Measurements from ENCODE around the gene MAPRE2. TPM values are rescaled to one million over a fixed set of nuclear protein-coding genes. Genes with fewer than 3 reads are reported as not detected.

The MAPRE2 gene
- total RNA-seq, 4 donors from 2014 or later, result 16.5 to 50.3 (median 21.2) TPM

DNA sequence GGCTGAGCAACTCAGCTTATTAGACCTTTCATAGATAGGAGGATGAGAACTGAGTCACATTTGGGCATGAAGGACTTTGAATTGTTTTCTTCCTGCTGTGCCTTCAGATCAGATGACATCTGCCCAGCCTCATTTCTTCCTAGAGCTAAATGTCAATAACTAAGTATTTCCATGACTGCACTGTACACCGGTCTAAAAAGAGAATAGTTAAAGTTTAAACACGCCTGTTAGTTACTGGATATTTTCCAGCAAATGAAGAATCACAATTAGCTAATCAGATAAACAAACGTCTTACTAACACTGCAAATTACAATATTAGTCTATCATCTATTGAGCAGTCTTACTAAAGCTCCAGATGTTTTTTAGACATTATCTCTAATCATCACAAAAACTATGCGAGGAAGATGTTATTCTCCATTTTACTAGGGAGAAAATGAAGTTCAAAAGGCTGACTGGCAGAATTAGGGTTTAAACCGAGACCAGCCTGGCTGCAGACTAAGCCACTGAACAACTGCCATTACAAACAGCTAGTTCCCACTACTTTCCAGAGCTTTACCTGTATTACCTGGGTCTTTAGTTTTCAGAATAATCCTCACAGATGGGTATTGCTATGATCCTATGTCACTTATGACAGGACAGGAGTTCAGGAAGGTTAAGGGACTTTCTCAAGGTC is 130.2 kb downstream of the MAPRE2 start:
- no peaks in the 10 kb centered on the region for H3K36me3 ChIP-seq
- H3K4me1 ChIP-seq, result no peaks in the 10 kb centered on the region
- no peaks in the 10 kb centered on the region for H3K27me3 ChIP-seq
- peak overlapping the region in 1 of 4 donors; percentile 31 for H3K27ac ChIP-seq
- no peaks in the 10 kb centered on the region for H3K9me3 ChIP-seq
- no peak overlapping the region for H3K4me3 ChIP-seq
- DNase-seq, result no peak
- no peak for TF ChIP-seq POLR2A (IDR thresholded peaks at IDR 0.05)
- TF ChIP-seq, protein P1, sequence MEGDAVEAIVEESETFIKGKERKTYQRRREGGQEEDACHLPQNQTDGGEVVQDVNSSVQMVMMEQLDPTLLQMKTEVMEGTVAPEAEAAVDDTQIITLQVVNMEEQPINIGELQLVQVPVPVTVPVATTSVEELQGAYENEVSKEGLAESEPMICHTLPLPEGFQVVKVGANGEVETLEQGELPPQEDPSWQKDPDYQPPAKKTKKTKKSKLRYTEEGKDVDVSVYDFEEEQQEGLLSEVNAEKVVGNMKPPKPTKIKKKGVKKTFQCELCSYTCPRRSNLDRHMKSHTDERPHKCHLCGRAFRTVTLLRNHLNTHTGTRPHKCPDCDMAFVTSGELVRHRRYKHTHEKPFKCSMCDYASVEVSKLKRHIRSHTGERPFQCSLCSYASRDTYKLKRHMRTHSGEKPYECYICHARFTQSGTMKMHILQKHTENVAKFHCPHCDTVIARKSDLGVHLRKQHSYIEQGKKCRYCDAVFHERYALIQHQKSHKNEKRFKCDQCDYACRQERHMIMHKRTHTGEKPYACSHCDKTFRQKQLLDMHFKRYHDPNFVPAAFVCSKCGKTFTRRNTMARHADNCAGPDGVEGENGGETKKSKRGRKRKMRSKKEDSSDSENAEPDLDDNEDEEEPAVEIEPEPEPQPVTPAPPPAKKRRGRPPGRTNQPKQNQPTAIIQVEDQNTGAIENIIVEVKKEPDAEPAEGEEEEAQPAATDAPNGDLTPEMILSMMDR (IDR thresholded peaks at IDR 0.05), result no peak

DNA sequence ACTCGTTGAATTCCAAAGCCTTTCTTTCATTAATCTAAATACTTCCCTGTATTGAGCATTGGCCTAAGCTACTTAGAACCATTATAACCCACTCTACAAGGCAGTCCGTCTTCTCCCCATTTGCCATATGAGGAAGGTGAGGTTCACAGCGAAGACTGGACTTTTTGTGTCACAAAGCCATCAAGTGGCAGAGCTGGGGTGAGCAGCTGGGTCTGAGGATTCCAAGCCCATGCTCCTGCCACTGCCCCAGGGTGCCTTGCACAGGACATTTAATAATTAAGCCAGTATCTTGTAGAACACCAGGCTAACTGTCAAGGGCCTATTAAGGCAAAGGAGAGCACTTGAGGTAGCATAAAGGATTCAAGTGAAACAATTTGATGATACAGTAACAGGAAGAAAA is 130.8 kb downstream of the MAPRE2 start:
- Histone ChIP-seq H3K36me3 (no peaks in the 10 kb centered on the region), H3K27ac (no peak overlapping the region), H3K27me3 (no peaks in the 10 kb centered on the region), H3K4me1 (no peaks in the 10 kb centered on the region), H3K9me3 (no peaks in the 10 kb centered on the region), H3K4me3 (no peak overlapping the region)
- no peak for DNase-seq
- no peak for TF ChIP-seq POLR2A (IDR thresholded peaks at IDR 0.05)
- TF ChIP-seq, protein P1 (IDR thresholded peaks at IDR 0.05), result no peak

DNA sequence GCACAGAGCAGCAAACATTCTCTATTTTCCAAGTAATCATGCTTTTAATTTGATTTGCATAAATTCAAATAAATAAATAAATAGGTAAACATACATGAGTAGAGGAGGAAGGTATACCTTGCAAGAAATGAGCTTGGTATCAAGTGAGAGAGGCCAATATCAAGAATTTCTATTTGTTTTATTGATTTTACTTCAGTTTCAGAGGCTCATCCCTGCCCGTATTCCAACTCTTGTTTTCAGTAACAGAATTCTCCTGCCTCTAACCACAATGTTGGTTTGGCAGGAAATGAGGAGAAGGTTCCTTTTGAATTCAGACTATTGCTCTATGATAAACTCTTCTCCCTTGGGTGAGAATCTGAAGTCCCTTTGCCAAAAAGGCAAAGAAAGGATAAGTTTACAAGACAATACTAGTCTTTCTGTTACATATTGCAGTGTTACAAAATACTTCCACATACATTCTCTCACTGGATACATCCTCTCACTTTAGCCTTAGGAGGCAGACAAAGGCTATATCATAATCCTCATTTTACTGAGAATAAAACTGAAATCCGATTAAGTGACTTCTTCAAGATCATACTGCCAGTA is 131.3 kb downstream of the MAPRE2 start:
- Histone ChIP-seq H3K9me3 (no peaks in the 10 kb centered on the region), H3K27ac (no peak overlapping the region), H3K36me3 (no peaks in the 10 kb centered on the region), H3K4me1 (no peaks in the 10 kb centered on the region), H3K27me3 (no peaks in the 10 kb centered on the region), H3K4me3 (no peak overlapping the region)
- TF ChIP-seq, protein P1 (IDR thresholded peaks at IDR 0.05), result no peak
- TF ChIP-seq POLR2A (IDR thresholded peaks at IDR 0.05), result no peak
- no peak for DNase-seq

DNA sequence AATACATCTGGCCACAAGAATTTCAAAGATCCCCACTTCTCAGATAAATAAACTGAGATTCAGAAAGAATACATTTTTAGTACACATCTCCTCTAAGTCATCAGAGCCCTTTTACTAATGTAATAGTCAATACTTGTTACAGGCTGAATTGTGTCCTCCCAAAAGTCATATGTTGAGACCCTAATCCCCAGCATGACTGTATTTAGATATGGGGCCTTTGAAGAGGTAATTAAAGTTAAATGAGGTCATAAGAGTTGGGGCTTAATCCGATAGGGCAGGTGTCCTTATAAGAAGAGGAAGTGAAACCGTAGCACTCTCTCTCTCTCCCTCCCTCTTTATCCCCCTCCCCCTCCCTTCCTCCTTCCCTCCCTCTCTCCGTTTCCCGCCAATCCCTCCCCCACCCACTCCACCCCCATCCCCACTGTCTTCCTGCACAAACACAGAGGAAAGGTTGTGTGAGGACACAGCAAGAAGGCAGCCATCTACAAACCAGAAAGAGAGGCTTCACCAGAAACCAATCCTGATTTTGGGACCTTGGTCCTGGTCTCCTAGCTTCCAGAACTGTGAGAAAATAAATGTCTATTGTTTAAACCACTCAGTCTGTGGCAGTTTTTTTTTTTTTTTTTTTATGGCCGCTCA is 133.0 kb downstream of the MAPRE2 start:
- Histone ChIP-seq H3K4me3 (no peak overlapping the region), H3K4me1 (no peaks in the 10 kb centered on the region), H3K27ac (no peak overlapping the region), H3K27me3 (no peaks in the 10 kb centered on the region), H3K36me3 (no peaks in the 10 kb centered on the region), H3K9me3 (no peaks in the 10 kb centered on the region)
- TF ChIP-seq, protein P1 (IDR thresholded peaks at IDR 0.05), result no peak
- TF ChIP-seq POLR2A (IDR thresholded peaks at IDR 0.05), result no peak
- no peak for DNase-seq

DNA sequence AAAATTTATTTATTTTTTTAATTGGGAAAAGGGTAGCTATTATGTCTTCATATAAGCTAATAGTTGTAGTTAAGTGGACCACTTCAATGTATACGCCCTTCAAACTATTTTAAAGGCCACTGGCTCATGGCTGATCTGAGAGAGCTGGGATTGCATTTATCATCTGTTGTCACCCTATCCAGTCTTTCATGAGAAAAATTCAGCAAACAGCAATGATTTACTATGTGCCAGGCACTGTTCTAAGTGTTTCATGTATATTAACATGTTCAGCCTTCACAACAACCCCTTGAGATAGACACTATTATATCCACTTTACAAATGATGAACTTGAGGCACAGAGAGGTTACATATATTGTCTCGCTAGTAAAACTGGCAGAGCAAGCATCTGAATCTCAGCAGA is 133.5 kb downstream of the MAPRE2 start:
- DNase-seq, result no peak
- TF ChIP-seq, protein P1 (IDR thresholded peaks at IDR 0.05), result no peak
- TF ChIP-seq POLR2A (IDR thresholded peaks at IDR 0.05), result no peak
- Histone ChIP-seq H3K4me1 (no peaks in the 10 kb centered on the region), H3K27ac (no peak overlapping the region), H3K27me3 (no peaks in the 10 kb centered on the region), H3K9me3 (no peaks in the 10 kb centered on the region), H3K36me3 (no peaks in the 10 kb centered on the region), H3K4me3 (no peak overlapping the region)
